Kidney (tissue), 14 donors: Measurements from ENCODE around the gene SNRPB2. TPM values are rescaled to one million over a fixed set of nuclear protein-coding genes. Genes with fewer than 3 reads are reported as not detected.

ENCODE experiments used
- DNase-seq, 5 donors: peaks; one replicate each; pipeline ENCODE4 v3.0.0-alpha.2; 2013 to 2020
- FAIRE-seq: peaks from 2 replicates; lab custom pipeline; 2012; peaks lifted over from hg19 to GRCh38; lab: Jason Lieb, UNC
- H3K27ac ChIP-seq, 2 donors: one replicate each; pipeline ENCODE4 v1.7.0; 2013; ENCODE audit warnings: low read depth in 2 of 2, low read length in 2 of 2, inconsistent platforms in 1 of 2
- H3K27me3 ChIP-seq: one replicate; pipeline ENCODE4 v1.7.1; 2013; ENCODE audit warnings: low read length, inconsistent platforms; ENCODE audit not compliant: control insufficient read depth, insufficient read depth
- H3K36me3 ChIP-seq, 3 donors: one replicate each; pipeline versions ENCODE4 v1.7.0 to v1.7.1; 2013; ENCODE audit warnings: low read length in 3 of 3, control low read depth in 1 of 3, inconsistent platforms in 1 of 3; ENCODE audit not compliant: insufficient read depth in 3 of 3, control insufficient read depth in 2 of 3
- H3K4me1 ChIP-seq, 3 donors: one replicate each; pipeline versions ENCODE4 v1.7.0 to v1.7.1; 2013; ENCODE audit warnings: low read length in 3 of 3, inconsistent platforms in 1 of 3, low read depth in 1 of 3; ENCODE audit not compliant: control insufficient read depth in 2 of 3, insufficient read depth in 2 of 3
- H3K4me3 ChIP-seq, 3 donors: one replicate each; pipeline versions ENCODE4 v1.7.0 to v1.8.1; 2013; ENCODE audit warnings: low read length in 3 of 3, control low read depth in 1 of 3, inconsistent platforms in 1 of 3
- H3K9ac ChIP-seq, 3 donors: one replicate each; pipeline versions ENCODE4 v1.7.0 to v1.7.1; 2013; ENCODE audit warnings: low read length in 3 of 3, control low read depth in 1 of 3, inconsistent platforms in 1 of 3
- H3K9me3 ChIP-seq, 3 donors: one replicate each; pipeline versions ENCODE4 v1.7.0 to v1.7.1; 2013; ENCODE audit warnings: low read length in 3 of 3, control low read depth in 1 of 3, inconsistent platforms in 1 of 3; ENCODE audit not compliant: control insufficient read depth in 2 of 3, insufficient read depth in 1 of 3
- intact Hi-C: fragments of 100-400 bp; cut with DNase I; formaldehyde crosslinking; loops from one replicate; pipeline ENCODE4 v1.11.1; 2022
- polyA plus RNA-seq: library from polyadenylated mRNA; stranded (reverse); fragments of 350-450 nt; fragmentation: Illumina TruSeq; extraction: RNeasy Lipid Tissue Mini Kit (QIAGEN cat#74804); gene quantifications from one replicate; pipeline ENCODE4 v1.2.3, GENCODE V29; 2014; ENCODE audit warnings: low read depth, low replicate concordance; ENCODE audit not compliant: insufficient read depth
- total RNA-seq: library from RNA; stranded (reverse); fragmentation: NEBNext Ultra II Directional; extraction: Animal tissue kit (Norgen Biotek cat#: 25700); gene quantifications from one replicate; pipeline ENCODE4 v1.2.1, GENCODE V29; 2021
- TF ChIP-seq, protein P1 (sequence below): IDR thresholded peaks from 3 replicates; pipeline ENCODE4 v1.5.1; 2012; ENCODE audit warnings: mild to moderate bottlenecking, moderate library complexity, borderline replicate concordance; ENCODE audit not compliant: insufficient read depth; ENCODE audit errors: extremely low read depth
- donor health status: control.
- donor health status: control.
- donor health status: control.
- donor health status: control.
- donor health status: control.
- donor health status: DM: yes; HTN: yes; CAD: no.
- donor health status: Normal renal cell carcinoma (clear cell type).

Gene SNRPB2
- total and polyA plus RNA-seq, 2 donors from 2014 or later: 43.6 to 77.8 TPM

DNA sequence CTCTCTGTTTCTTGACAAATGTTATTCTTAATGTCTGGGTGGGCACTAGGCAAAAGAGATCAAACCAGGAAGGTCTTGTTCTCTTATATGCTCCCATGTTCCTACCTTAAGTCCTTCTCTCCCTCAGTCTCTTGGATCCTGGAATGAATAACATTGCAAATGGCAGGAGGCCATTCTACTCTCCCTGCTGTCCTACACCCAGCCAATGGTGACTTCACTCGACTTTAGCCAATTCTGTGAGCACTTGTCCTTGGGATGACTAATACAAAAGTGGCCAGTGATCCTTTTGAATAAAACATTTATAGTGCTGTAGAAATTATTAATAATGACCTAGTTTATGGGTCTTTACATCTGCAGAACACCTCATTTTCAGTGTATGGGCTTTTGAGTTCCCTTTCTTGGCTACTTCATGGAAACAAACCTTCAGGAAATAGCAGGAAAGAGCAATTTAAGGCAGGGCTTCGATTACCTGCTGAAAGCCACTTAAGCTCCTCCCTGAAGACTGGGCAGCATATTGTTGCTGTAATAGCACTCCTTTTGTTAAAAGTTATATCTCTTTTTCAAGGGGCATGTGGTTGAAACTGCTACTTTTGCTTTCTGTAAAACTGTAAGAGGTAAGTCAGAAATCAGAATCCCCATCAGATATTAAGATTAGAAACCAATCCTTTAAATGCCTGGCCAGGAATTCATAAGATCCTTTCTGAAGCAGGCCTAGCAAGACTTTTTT, 28.8 kb downstream of the SNRPB2 start:
- FAIRE-seq: no peak
- Histone ChIP-seq H3K4me3 (no peak overlapping the region), H3K9ac (no peak overlapping the region), H3K27ac (no peak overlapping the region), H3K4me1 (peaks cover 0 to 8% (median 5%) of the 10 kb centered on the region in 3 donors), H3K36me3 (no peaks in the 10 kb centered on the region), H3K27me3 (no peaks in the 10 kb centered on the region), H3K9me3 (no peaks in the 10 kb centered on the region)
- intact Hi-C loops: no loop called here
- no peak for DNase-seq
- TF ChIP-seq, protein P1, sequence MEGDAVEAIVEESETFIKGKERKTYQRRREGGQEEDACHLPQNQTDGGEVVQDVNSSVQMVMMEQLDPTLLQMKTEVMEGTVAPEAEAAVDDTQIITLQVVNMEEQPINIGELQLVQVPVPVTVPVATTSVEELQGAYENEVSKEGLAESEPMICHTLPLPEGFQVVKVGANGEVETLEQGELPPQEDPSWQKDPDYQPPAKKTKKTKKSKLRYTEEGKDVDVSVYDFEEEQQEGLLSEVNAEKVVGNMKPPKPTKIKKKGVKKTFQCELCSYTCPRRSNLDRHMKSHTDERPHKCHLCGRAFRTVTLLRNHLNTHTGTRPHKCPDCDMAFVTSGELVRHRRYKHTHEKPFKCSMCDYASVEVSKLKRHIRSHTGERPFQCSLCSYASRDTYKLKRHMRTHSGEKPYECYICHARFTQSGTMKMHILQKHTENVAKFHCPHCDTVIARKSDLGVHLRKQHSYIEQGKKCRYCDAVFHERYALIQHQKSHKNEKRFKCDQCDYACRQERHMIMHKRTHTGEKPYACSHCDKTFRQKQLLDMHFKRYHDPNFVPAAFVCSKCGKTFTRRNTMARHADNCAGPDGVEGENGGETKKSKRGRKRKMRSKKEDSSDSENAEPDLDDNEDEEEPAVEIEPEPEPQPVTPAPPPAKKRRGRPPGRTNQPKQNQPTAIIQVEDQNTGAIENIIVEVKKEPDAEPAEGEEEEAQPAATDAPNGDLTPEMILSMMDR: no peak

DNA sequence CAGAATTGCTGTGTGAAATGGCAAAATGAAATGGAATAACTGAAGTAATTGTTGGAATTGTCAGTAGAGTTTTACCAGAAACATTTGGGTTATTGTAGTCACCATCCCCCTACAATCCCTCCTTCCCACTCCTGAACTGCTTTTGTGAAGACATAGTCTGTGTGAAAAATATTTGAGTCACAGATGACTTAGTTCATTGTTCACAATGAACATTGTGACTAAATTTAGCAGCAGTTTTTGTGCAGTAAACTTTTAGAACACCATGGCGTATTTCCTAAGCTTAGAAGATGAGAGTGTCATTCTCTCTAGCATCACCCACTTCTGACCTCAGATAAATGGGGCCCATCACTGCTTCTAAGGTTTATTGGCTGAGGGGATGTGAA, 29.3 kb downstream of the SNRPB2 start:
- H3K4me3 ChIP-seq: no peak overlapping the region
- H3K36me3 ChIP-seq: no peaks in the 10 kb centered on the region
- no peak overlapping the region for H3K9ac ChIP-seq
- DNase-seq: no peak
- H3K4me1 ChIP-seq: peaks cover 0 to 8% (median 5%) of the 10 kb centered on the region in 3 donors
- H3K27ac ChIP-seq: no peak overlapping the region
- TF ChIP-seq, protein P1: no peak
- H3K27me3 ChIP-seq: no peaks in the 10 kb centered on the region
- no peak for FAIRE-seq
- H3K9me3 ChIP-seq: no peaks in the 10 kb centered on the region
- intact Hi-C loops: no loop called here

DNA sequence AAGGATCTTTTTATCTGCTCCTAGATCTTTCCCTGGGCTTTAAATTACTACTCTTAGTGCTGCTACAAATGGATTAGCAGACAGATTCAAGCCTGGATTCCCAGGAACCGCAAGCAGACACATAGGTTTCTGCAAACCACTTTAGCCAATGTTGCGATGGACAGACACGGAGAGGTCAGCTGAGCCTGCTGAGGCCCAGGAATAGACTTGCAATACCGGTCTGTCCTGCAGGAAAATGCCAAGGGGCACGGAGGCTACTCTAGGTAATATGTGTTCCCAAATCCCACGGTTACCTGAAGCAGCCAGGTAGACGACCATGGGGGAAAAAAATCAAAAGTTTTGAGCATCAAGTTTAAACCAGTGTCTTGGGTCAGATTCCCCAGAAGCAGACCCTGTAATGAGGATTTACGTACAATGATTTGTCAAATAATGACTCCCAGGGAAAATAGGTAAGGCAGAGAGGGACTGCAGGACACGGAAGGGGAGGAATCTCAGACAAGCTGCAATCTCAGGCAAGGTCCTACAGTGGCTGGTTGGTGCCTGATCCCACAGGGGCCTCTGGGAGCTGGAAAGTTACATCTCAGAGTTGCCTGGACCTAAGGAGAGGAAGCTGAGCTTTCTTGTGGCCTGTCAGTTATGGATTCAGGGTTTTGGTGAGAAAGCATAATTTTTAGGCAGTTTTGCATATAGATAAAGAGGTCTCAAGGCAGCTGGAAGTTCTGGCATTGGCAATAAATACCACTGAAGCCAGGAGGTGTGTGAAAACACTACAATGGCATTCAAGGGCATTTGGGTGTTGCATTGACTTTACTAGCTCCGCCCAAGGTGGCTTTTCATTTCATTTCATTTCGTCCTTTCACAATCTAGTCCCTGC, 30.8 kb downstream of the SNRPB2 start:
- Histone ChIP-seq H3K9me3 (no peaks in the 10 kb centered on the region), H3K36me3 (no peaks in the 10 kb centered on the region), H3K27ac (peak overlapping the region; percentile 3 to 81), H3K4me1 (peaks cover 0 to 8% (median 5%) of the 10 kb centered on the region in 3 donors), H3K9ac (peak overlapping the region in 2 of 3 donors; percentile 24 to 57), H3K4me3 (peak overlapping the region in 1 of 3 donors; percentile 33), H3K27me3 (no peaks in the 10 kb centered on the region)
- peak in 3 of 5 donors; percentile 10 to 42 (median 24) for DNase-seq
- intact Hi-C loops: no loop called here
- TF ChIP-seq, protein P1: no peak
- FAIRE-seq: no peak
